Measurements from ENCODE around the gene KMT5C. TPM values are rescaled to one million over a fixed set of nuclear protein-coding genes. Genes with fewer than 3 reads are reported as not detected.
A peak's percentile ranks its signal among the peaks of the same experiment; 100 is the strongest.

KMT5C gene
- total RNA-seq, 1 experiment from 2014 or later: 4.0 TPM

GRCh38 chr19:55346725-55347441 is 7.2 kb downstream of the KMT5C start:
- no peak for DNase-seq (ENCODE audit: low read depth in 1 of 2, low spot score in 2 of 2)
- Histone ChIP-seq H3K4me3 (no peak overlapping the region), H3K9me3 (replicated peaks) (no peaks in the 10 kb centered on the region; the same call in 1 of the 2 replicates), H3K27ac (no peak overlapping the region), H3K4me1 (replicated peaks) (peaks cover 18% of the 10 kb centered on the region), H3K27me3 (replicated peaks) (no peaks in the 10 kb centered on the region; the same call in 1 of the 2 replicates), H3K36me3 (peaks cover 5% of the 10 kb centered on the region; the same call in 1 of the 2 replicates)

DNA sequence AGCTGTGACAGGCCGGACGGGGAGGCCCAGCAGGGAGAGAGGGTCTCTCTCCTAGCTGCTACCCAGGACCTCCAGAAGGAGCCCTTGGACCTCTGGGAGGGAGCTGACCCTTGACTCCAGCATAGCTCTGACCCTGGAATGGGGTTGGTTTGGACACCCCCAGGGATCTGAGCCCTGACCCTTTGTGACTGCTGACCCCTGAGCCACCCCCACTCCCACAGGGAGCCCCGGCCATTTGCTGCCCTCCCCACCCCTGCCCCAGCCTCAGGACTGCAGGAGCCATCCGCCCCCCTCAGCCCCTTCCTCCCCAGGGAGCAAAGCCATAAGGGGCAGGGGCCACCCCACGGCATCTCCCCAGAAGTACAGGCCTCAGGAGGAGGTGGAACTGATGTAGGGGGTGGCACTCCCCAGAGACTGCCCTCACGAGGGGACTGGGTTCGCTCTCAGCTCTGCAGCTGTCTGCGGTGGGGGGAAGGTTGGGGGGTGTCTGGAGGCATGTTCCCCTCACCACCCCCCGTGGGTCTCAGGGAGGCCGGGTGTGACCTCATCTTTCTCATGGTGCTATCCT is 7.8 kb downstream of the KMT5C start:
- DNase-seq (ENCODE audit: low read depth in 1 of 2, low spot score in 2 of 2): no peak
- no peaks in the 10 kb centered on the region; the same call in 1 of the 2 replicates for H3K9me3 ChIP-seq (replicated peaks)

GRCh38 chr19:55348317-55349034 is 8.8 kb downstream of the KMT5C start:
- peaks cover 26% of the 10 kb centered on the region for H3K4me1 ChIP-seq (replicated peaks)
- no peaks in the 10 kb centered on the region for H3K36me3 ChIP-seq
- no peak overlapping the region for H3K27ac ChIP-seq
- peaks cover 14% of the 10 kb centered on the region for H3K27me3 ChIP-seq (replicated peaks)
- no peak for DNase-seq (ENCODE audit: low read depth in 1 of 2, low spot score in 2 of 2)
- H3K9me3 ChIP-seq (replicated peaks): no peaks in the 10 kb centered on the region; the same call in 1 of the 2 replicates
- no peak overlapping the region for H3K4me3 ChIP-seq

More for the DNA sequence above, 7.8 kb downstream of the KMT5C start:
- peaks cover 22% of the 10 kb centered on the region for H3K4me1 ChIP-seq (replicated peaks)
- no peaks in the 10 kb centered on the region for H3K36me3 ChIP-seq
- H3K27ac ChIP-seq: no peak overlapping the region
- H3K4me3 ChIP-seq: no peak overlapping the region
- H3K27me3 ChIP-seq (replicated peaks): peaks cover 6% of the 10 kb centered on the region; the same call in 1 of the 2 replicates

GRCh38 chr19:55350620-55351315 is 11.1 kb downstream of the KMT5C start:
- peak in 1 of 2 experiments; percentile 49 for DNase-seq (ENCODE audit: low read depth in 1 of 2, low spot score in 2 of 2)
- Histone ChIP-seq H3K27ac (no peak overlapping the region), H3K27me3 (replicated peaks) (peaks cover 29% of the 10 kb centered on the region), H3K4me3 (no peak overlapping the region), H3K9me3 (replicated peaks) (peaks cover 3% of the 10 kb centered on the region; the same call in 1 of the 2 replicates), H3K36me3 (no peaks in the 10 kb centered on the region), H3K4me1 (replicated peaks) (peaks cover 33% of the 10 kb centered on the region)

GRCh38 chr19:55352040-55352439 is 12.4 kb downstream of the KMT5C start:
- Histone ChIP-seq H3K27ac (no peak overlapping the region), H3K9me3 (replicated peaks) (peaks cover 3% of the 10 kb centered on the region; the same call in 1 of the 2 replicates), H3K4me3 (no peak overlapping the region), H3K27me3 (replicated peaks) (peaks cover 40% of the 10 kb centered on the region), H3K4me1 (replicated peaks) (peaks cover 33% of the 10 kb centered on the region), H3K36me3 (no peaks in the 10 kb centered on the region)
- DNase-seq (ENCODE audit: low read depth in 1 of 2, low spot score in 2 of 2): no peak

DNA sequence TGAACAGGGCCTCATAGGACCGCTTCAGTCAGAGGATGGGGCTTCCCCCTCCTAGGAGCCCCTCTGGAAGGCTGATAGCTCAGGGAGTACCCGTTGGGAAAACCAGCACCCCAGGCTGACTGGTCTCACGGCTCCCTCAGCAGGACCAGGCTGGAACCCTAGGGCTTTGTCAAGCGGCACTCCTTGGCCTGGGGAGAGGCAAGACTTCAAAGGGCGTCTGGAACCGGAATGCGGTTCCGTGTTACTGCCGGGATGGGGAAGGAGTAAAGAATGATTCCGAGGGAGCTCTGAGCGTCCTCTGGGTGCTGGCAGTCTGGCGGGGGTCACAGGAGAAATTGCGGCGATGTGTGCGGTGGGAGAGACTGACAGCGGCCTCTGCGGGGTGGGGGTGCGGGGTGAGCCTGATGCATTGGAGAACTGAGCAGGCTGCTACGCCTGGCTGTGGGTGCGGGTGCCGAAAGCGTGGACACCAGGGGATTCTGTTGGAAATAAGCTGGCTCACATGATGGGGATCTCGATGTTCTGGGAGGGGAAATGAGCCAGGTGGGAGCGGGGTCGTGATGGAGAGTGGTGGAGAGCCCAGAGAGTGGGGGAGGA is 13.0 kb downstream of the KMT5C start:
- DNase-seq (ENCODE audit: low read depth in 1 of 2, low spot score in 2 of 2): no peak
- H3K27me3 ChIP-seq (replicated peaks): peaks cover 46% of the 10 kb centered on the region
- no peak overlapping the region for H3K4me3 ChIP-seq
- peaks cover 33% of the 10 kb centered on the region for H3K4me1 ChIP-seq (replicated peaks)
- no peak overlapping the region for H3K27ac ChIP-seq
- H3K36me3 ChIP-seq: no peaks in the 10 kb centered on the region
- peaks cover 3% of the 10 kb centered on the region; the same call in 1 of the 2 replicates for H3K9me3 ChIP-seq (replicated peaks)

GRCh38 chr19:55353356-55353802 is 13.7 kb downstream of the KMT5C start:
- Histone ChIP-seq H3K9me3 (replicated peaks) (peaks cover 3% of the 10 kb centered on the region; the same call in 1 of the 2 replicates), H3K27me3 (replicated peaks) (peaks cover 49% of the 10 kb centered on the region), H3K36me3 (no peaks in the 10 kb centered on the region), H3K27ac (no peak overlapping the region), H3K4me1 (replicated peaks) (peaks cover 33% of the 10 kb centered on the region), H3K4me3 (peak overlapping the region; percentile 23)
- DNase-seq (ENCODE audit: low read depth in 1 of 2, low spot score in 2 of 2): no peak

DNA sequence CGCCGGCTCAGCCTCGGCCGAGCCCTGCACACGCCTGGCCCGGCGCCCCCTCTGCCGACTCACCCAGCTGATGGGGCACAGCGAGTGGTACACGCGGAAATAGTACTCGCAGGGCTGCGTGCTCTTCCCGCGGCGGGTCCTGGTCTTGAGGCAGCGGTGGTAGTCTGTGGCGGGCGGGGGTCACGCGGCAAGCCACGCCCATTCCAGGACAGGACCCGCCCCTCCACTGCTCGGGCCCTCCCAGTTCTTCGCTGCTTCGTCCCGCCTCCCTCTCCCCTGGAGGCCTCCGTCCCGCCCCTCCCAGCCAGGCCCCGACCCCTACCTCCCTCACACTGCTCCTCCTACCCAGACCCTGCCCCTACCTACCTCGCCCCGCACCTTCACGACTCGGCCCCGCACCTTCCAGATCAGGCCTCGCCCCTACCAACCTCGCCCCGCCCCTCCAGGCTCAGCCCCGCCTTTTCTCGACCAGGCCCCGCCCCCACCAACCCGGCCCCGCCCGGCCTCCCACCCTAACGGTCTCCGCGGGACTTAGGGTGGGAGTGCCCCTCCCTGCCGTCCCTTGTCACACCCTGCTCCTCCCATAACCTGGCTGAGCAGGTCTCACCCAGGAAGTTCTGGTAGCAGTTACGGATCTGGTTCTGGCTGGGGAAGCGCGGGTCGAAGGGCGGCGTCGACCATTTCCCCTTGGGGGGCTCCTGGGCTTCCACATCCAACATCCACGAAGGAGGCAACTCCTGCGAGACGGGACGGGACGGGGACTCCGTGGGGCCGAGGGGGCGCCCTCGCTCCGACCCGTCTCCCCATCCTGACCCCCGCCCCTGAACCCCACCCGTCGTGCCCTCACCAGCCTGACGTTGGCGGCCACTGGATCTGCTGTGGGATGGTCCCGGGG is 14.4 kb downstream of the KMT5C start:
- peak in 1 of 2 experiments; percentile 56 for DNase-seq (ENCODE audit: low read depth in 1 of 2, low spot score in 2 of 2)
- Histone ChIP-seq H3K4me1 (replicated peaks) (peaks cover 33% of the 10 kb centered on the region), H3K4me3 (peak overlapping the region; percentile 23), H3K27me3 (replicated peaks) (peaks cover 49% of the 10 kb centered on the region), H3K9me3 (replicated peaks) (peaks cover 3% of the 10 kb centered on the region; the same call in 1 of the 2 replicates), H3K36me3 (no peaks in the 10 kb centered on the region), H3K27ac (no peak overlapping the region)

- peaks cover 49% of the 10 kb centered on the region for H3K27me3 ChIP-seq (replicated peaks)
- no peak within 1 kb of the TSS for H3K27ac ChIP-seq
- H3K9me3 ChIP-seq (replicated peaks): peaks cover 3% of the 10 kb centered on the region; the same call in 1 of the 2 replicates
- H3K36me3 ChIP-seq: no peaks in the 10 kb centered on the region
- DNase-seq (ENCODE audit: low read depth in 1 of 2, low spot score in 2 of 2): no peak
- H3K4me3 ChIP-seq: peak within 1 kb of the TSS; percentile 23
- H3K4me1 ChIP-seq (replicated peaks): peaks cover 33% of the 10 kb centered on the region
These were observed 15.1 kb downstream of the KMT5C start, which contains the start of gene COX6B2 for GRCh38 chr19:55354698-55355212. Gene COX6B2 (minus strand): TSS chr19:55354719. CDS start chr19:55354521, 198 bp downstream.

DNA sequence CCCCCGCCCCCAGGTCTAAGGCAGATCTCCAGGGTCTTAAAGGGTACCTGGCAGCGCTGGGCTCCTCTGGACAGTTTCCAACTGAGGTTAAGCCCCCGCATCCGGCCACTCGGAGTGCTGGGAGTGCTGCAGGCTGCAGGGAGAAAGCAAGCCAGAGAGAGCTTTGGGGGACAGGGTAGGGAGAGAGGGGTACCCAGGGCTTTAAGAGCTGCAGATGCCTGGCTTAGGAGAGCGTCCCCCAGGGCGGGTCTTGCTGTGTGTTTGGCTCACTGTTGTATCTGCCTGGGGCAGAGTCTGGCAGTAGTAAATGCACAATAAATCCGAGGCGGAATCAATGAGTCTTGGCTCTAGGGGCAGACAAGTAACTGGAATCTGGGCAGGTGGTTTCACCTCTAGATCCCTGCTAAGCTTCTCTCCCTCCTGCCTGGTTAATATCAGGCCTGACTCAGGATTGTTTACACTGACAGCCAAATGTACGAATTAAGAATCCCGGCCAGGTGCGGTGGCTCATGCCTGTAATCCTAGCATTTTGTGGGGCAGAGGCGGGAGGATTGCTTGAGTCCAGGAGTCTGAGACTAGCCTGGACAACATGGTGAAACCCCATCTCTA is 15.6 kb downstream of the KMT5C start:
- DNase-seq (ENCODE audit: low read depth in 1 of 2, low spot score in 2 of 2): no peak
- peaks cover 49% of the 10 kb centered on the region for H3K27me3 ChIP-seq (replicated peaks)
- no peak overlapping the region for H3K27ac ChIP-seq
- H3K4me1 ChIP-seq (replicated peaks): peaks cover 31% of the 10 kb centered on the region
- no peak overlapping the region for H3K4me3 ChIP-seq
- H3K9me3 ChIP-seq (replicated peaks): peaks cover 3% of the 10 kb centered on the region; the same call in 1 of the 2 replicates
- no peaks in the 10 kb centered on the region for H3K36me3 ChIP-seq

- peaks cover 10% of the 10 kb centered on the region for H3K4me1 ChIP-seq (replicated peaks)
- H3K9me3 ChIP-seq (replicated peaks): 0 out of 2 replicates have a peak, but pooled peaks cover 3% of the 10 kb centered on the region
- DNase-seq (ENCODE audit: low read depth in 1 of 2, low spot score in 2 of 2): no peak
- H3K36me3 ChIP-seq: no peaks in the 10 kb centered on the region
- H3K27me3 ChIP-seq (replicated peaks): peaks cover 35% of the 10 kb centered on the region
- no peak overlapping the region for H3K4me3 ChIP-seq
- H3K27ac ChIP-seq: no peak overlapping the region
These were observed 18.8 kb downstream of the KMT5C start for GRCh38 chr19:55358493-55358892.

All from SJSA1 (cell line).